Myocyte (in vitro differentiated cells): ENCODE data around the gene GXYLT1. TPM values are rescaled to one million over a fixed set of nuclear protein-coding genes. Genes with fewer than 3 reads are reported as not detected.
"Not testable (repeated sequence)": the region's sequence is repeated elsewhere in the genome, so short reads cannot be mapped to it uniquely, and the experiment has no call there.

Source experiments
- DNase-seq: peaks from one replicate; pipeline ENCODE4 v3.0.0-alpha.2; 2012; ENCODE audit warnings: low read depth
- polyA plus RNA-seq: library from polyadenylated mRNA; unstranded; fragments of >200 nt; gene quantifications from one replicate; pipeline ENCODE4 v1.2.1, GENCODE V29; 2012; ENCODE audit warnings: missing spikeins
- total RNA-seq: library from RNA; depleted of rRNA; stranded (reverse); fragments of >200 nt; gene quantifications from 2 replicates; pipeline ENCODE4 v1.2.3, GENCODE V29; 2014

GXYLT1 gene
- total RNA-seq: 4.7 and 5.0 TPM in 2 replicates
- 2.7 TPM for polyA plus RNA-seq

- DNase-seq: peak; percentile 95
Observed at GRCh38 chr12:42144408-42145196, at the start of gene GXYLT1. TSS of gene GXYLT1 (minus strand) at chr12:42144874. CDS start at chr12:42144646, 228 bp downstream.

- no peak for DNase-seq
Observed at GRCh38 chr12:42192686-42193085, 48.0 kb upstream of the GXYLT1 start.

GRCh38 chr12:42192258-42192657, 47.6 kb upstream of the GXYLT1 start:
- no peak for DNase-seq

- no peak for DNase-seq
Observed at GRCh38 chr12:42190376-42190775, 45.7 kb upstream of the GXYLT1 start.

- DNase-seq: not testable (repeated sequence)
Observed at GRCh38 chr12:42188275-42188674, 43.6 kb upstream of the GXYLT1 start.

GRCh38 chr12:42187799-42188198, 43.1 kb upstream of the GXYLT1 start:
- DNase-seq: no peak

- DNase-seq: no peak
Observed at GRCh38 chr12:42186793-42187192, 42.1 kb upstream of the GXYLT1 start.

GRCh38 chr12:42182394-42182793, 37.7 kb upstream of the GXYLT1 start:
- DNase-seq: no peak

- peak; percentile 6 for DNase-seq
Observed at GRCh38 chr12:42180990-42181596, 36.4 kb upstream of the GXYLT1 start.

GRCh38 chr12:42178101-42178500, 33.4 kb upstream of the GXYLT1 start:
- no peak for DNase-seq

- DNase-seq: no peak
Observed at GRCh38 chr12:42174978-42175377, 30.3 kb upstream of the GXYLT1 start.

- no peak for DNase-seq
Observed at GRCh38 chr12:42173961-42174521, 29.4 kb upstream of the GXYLT1 start.

- DNase-seq: no peak
Observed at GRCh38 chr12:42172441-42173210, 28.0 kb upstream of the GXYLT1 start.

GRCh38 chr12:42167711-42168110, 23.0 kb upstream of the GXYLT1 start:
- DNase-seq: no peak

GRCh38 chr12:42166501-42166900, 21.8 kb upstream of the GXYLT1 start:
- no peak for DNase-seq

- DNase-seq: no peak
Observed at GRCh38 chr12:42163913-42164312, 19.2 kb upstream of the GXYLT1 start.

- DNase-seq: peak; percentile 12
Observed at GRCh38 chr12:42162965-42163364, 18.3 kb upstream of the GXYLT1 start.

GRCh38 chr12:42162193-42162592, 17.5 kb upstream of the GXYLT1 start:
- DNase-seq: peak; percentile 12

- no peak for DNase-seq
Observed at GRCh38 chr12:42161529-42161928, 16.9 kb upstream of the GXYLT1 start.

- DNase-seq: no peak
Observed at GRCh38 chr12:42156232-42156631, 11.6 kb upstream of the GXYLT1 start.

GRCh38 chr12:42145552-42146215, 1.0 kb upstream of the GXYLT1 start:
- no peak for DNase-seq
